Measurements from ENCODE around the gene PKIG.

The PKIG gene

DNA sequence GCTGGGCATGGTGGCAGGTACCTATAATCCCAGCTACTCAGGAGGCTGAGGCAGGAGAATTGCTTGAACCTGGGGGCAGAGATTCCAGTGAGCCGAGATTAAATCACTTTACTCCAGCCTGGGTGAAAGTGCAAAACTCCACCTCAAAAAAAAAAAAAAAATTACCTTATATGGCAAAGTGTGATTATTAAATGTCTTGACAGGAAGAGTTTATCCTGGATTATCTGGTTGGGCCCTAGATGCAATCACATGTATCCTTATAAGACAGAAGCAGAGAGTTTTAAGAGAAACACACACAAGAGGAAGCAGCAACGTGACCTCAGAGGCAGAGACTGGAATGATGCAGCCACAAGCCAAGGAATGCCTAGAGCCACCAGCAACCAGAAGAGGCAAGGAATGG, 58.1 kb downstream of the PKIG start:
- no peak overlapping the region for H3K27ac ChIP-seq (ENCODE audit: low read length)
- peaks cover 23% of the 10 kb centered on the region for H3K4me1 ChIP-seq (ENCODE audit: control insufficient read depth, insufficient read depth, low read length)
- H3K36me3 ChIP-seq (ENCODE audit: control insufficient read depth in 2 of 2, insufficient read depth in 2 of 2, low read length in 2 of 2), result no peaks in the 10 kb centered on the region
- no peaks in the 10 kb centered on the region for H3K27me3 ChIP-seq (ENCODE audit: control insufficient read depth in 1 of 2, insufficient read depth in 2 of 2, low read length in 2 of 2)
- no peak overlapping the region for H3K9ac ChIP-seq (ENCODE audit: low read length in 2 of 2)
- peaks cover 0 to 3% of the 10 kb centered on the region in 2 donors for H3K9me3 ChIP-seq (ENCODE audit: control insufficient read depth in 2 of 2, low read length in 2 of 2)
- no peak overlapping the region for H3K4me3 ChIP-seq (ENCODE audit: low read length in 2 of 2)

DNA sequence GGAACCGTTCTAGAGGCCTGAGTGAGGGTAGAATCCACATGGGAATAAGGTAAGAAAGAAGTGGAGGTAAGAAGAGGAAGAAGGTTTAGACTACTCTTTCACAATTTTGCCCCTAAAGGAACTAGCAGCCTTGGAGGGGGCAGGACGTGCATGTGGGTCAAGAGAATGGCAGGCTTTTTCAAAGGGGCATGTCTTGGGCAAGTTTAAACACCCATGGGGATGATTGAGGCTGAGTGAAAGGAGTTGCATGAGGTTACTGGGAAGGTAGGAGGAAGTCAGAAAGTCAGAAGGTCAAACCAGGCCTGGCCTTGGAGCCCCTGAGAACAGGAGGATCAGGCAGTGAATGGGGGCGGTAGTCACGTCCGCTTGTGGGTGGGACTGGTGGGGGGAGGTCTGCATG, 58.9 kb downstream of the PKIG start:
- Histone ChIP-seq H3K9ac (ENCODE audit: low read length in 2 of 2) (no peak overlapping the region), H3K27me3 (ENCODE audit: control insufficient read depth in 1 of 2, insufficient read depth in 2 of 2, low read length in 2 of 2) (no peaks in the 10 kb centered on the region), H3K4me3 (ENCODE audit: low read length in 2 of 2) (no peak overlapping the region), H3K4me1 (ENCODE audit: control insufficient read depth, insufficient read depth, low read length) (peaks cover 28% of the 10 kb centered on the region), H3K9me3 (ENCODE audit: control insufficient read depth in 2 of 2, low read length in 2 of 2) (peaks cover 0 to 3% of the 10 kb centered on the region in 2 donors), H3K36me3 (ENCODE audit: control insufficient read depth in 2 of 2, insufficient read depth in 2 of 2, low read length in 2 of 2) (no peaks in the 10 kb centered on the region), H3K27ac (ENCODE audit: low read length) (no peak overlapping the region)

DNA sequence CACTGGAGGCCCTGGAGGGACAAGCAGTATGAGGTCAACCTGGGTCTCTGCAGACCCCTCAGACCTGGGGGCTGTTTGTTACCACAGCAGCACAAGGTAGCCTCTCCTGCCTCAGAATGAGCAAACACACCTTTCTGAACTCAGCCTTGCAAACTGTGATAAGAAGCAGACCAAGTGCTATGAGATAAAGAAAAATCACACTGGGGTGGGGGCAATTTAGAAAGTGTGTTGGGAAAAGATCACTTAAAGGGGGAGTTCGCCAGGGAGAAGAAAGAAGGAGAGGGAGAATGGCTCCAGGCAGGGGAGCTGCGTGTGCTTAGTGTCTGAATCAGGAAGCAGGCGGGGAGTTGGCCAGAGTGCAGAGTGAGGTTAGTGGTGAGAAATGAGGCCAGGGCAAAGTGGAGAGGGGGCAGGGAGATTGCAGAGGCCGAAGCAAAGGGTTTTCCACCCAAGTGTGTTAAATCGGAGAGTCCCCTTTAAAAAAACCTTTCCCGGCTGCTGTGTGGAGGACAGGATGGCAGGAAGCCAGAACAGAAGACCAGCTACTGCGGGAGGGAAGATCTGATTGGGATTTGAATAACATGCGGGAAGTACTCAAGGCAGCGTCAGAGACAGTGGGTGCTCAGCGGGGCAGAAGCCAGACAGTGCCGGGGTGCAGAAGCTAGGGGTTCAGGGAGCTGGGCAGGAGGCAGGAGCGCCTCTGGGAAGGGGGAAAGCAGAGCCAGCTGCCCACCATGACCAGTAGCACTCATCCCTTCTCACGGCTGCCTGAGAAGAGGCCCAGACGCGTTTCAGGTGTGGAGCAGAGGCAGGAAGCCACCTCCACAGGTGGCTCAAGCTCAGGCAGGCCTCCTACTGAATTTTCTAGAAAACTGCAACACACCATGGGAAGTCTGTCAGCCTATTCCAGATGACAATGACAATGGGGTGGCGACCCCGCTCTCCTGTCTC, 60.1 kb downstream of the PKIG start:
- peak overlapping the region; percentile 46 to 51 for H3K9ac ChIP-seq (ENCODE audit: low read length in 2 of 2)
- no peaks in the 10 kb centered on the region for H3K27me3 ChIP-seq (ENCODE audit: control insufficient read depth in 1 of 2, insufficient read depth in 2 of 2, low read length in 2 of 2)
- peaks cover 32% of the 10 kb centered on the region for H3K4me1 ChIP-seq (ENCODE audit: control insufficient read depth, insufficient read depth, low read length)
- H3K36me3 ChIP-seq (ENCODE audit: control insufficient read depth in 2 of 2, insufficient read depth in 2 of 2, low read length in 2 of 2), result no peaks in the 10 kb centered on the region
- H3K4me3 ChIP-seq (ENCODE audit: low read length in 2 of 2), result peak overlapping the region; percentile 14 to 63
- H3K27ac ChIP-seq (ENCODE audit: low read length), result peak overlapping the region; percentile 46
- H3K9me3 ChIP-seq (ENCODE audit: control insufficient read depth in 2 of 2, low read length in 2 of 2), result peaks cover 0 to 3% of the 10 kb centered on the region in 2 donors

DNA sequence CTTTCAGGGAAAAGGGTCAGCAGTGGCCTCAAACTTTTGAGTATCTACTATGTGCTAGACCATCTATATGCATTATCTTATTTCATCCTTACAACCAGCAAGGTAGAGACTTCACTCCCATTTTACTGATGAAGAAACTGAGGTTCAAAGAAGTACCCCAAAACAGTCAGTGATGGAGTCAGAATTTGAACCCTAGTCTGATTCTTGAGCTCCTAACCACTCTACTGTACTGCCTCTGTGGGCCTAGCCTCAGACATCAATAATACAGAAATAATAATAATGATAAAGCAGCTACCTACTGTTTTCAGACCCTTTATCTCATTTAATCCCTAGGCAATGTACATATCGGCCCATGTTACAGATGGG, 60.8 kb downstream of the PKIG start:
- H3K9me3 ChIP-seq (ENCODE audit: control insufficient read depth in 2 of 2, low read length in 2 of 2), result peaks cover 0 to 3% of the 10 kb centered on the region in 2 donors
- H3K9ac ChIP-seq (ENCODE audit: low read length in 2 of 2), result peak overlapping the region; percentile 36 to 46
- peak overlapping the region in 1 of 2 donors; percentile 14 for H3K4me3 ChIP-seq (ENCODE audit: low read length in 2 of 2)
- peak overlapping the region; percentile 37 for H3K27ac ChIP-seq (ENCODE audit: low read length)
- H3K27me3 ChIP-seq (ENCODE audit: control insufficient read depth in 1 of 2, insufficient read depth in 2 of 2, low read length in 2 of 2), result no peaks in the 10 kb centered on the region
- peaks cover 32% of the 10 kb centered on the region for H3K4me1 ChIP-seq (ENCODE audit: control insufficient read depth, insufficient read depth, low read length)
- H3K36me3 ChIP-seq (ENCODE audit: control insufficient read depth in 2 of 2, insufficient read depth in 2 of 2, low read length in 2 of 2), result no peaks in the 10 kb centered on the region

DNA sequence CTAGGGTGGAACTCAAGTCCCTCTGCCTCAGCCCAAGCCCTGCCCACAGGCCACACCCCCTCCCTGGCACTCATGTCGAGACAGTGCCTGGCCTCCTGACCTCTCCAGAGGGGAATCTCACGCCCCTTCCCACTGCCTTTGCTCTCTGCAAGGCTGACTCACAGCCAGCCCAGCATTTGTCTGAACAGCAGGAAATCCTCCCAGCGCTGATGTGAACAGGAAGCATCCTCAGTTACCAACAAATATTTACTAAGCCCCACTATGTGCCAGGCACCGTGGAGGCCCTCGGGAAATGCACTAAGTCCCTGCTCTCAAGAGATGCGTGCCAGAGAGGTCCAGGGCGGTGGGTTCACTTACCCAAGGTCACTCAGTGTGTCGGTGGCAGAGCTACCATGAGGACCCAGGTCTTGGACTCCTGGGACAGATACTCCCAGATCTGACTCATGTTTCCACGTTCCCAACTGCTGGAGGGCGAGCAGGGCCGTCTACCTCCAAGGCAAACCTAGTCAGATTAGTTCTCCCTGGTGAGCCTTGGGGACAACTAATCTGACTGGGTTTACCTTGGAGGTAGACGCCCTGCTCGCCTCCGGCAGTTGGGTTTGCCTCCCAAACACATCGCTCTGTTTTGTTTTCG, 61.3 kb downstream of the PKIG start:
- Histone ChIP-seq H3K9me3 (ENCODE audit: control insufficient read depth in 2 of 2, low read length in 2 of 2) (peaks cover 0 to 3% of the 10 kb centered on the region in 2 donors), H3K4me3 (ENCODE audit: low read length in 2 of 2) (no peak overlapping the region), H3K27ac (ENCODE audit: low read length) (peak overlapping the region; percentile 37), H3K36me3 (ENCODE audit: control insufficient read depth in 2 of 2, insufficient read depth in 2 of 2, low read length in 2 of 2) (no peaks in the 10 kb centered on the region), H3K27me3 (ENCODE audit: control insufficient read depth in 1 of 2, insufficient read depth in 2 of 2, low read length in 2 of 2) (no peaks in the 10 kb centered on the region), H3K4me1 (ENCODE audit: control insufficient read depth, insufficient read depth, low read length) (peaks cover 32% of the 10 kb centered on the region), H3K9ac (ENCODE audit: low read length in 2 of 2) (no peak overlapping the region)

DNA sequence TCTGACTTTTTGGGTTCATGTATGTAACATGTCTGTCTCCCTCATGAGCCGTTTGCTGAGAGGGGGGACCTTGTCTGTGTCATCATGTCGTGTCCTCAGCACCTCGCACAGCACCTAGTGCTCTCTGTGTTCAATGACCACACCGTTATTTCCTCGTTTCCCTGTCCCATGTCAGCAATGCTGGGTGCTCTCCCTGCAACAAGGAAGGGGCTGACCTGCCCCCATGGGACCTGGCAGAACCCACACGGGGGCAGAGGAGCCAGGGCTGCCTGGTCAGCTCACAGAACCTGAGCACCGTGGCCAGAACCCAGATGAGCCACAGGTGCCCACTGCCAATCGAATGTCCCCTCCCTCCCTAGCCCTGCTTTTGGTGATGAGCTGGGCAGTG, 61.8 kb downstream of the PKIG start:
- Histone ChIP-seq H3K9ac (ENCODE audit: low read length in 2 of 2) (no peak overlapping the region), H3K27me3 (ENCODE audit: control insufficient read depth in 1 of 2, insufficient read depth in 2 of 2, low read length in 2 of 2) (no peaks in the 10 kb centered on the region), H3K9me3 (ENCODE audit: control insufficient read depth in 2 of 2, low read length in 2 of 2) (peaks cover 0 to 3% of the 10 kb centered on the region in 2 donors), H3K4me1 (ENCODE audit: control insufficient read depth, insufficient read depth, low read length) (peaks cover 32% of the 10 kb centered on the region), H3K4me3 (ENCODE audit: low read length in 2 of 2) (no peak overlapping the region), H3K27ac (ENCODE audit: low read length) (peak overlapping the region; percentile 18), H3K36me3 (ENCODE audit: control insufficient read depth in 2 of 2, insufficient read depth in 2 of 2, low read length in 2 of 2) (no peaks in the 10 kb centered on the region)

DNA sequence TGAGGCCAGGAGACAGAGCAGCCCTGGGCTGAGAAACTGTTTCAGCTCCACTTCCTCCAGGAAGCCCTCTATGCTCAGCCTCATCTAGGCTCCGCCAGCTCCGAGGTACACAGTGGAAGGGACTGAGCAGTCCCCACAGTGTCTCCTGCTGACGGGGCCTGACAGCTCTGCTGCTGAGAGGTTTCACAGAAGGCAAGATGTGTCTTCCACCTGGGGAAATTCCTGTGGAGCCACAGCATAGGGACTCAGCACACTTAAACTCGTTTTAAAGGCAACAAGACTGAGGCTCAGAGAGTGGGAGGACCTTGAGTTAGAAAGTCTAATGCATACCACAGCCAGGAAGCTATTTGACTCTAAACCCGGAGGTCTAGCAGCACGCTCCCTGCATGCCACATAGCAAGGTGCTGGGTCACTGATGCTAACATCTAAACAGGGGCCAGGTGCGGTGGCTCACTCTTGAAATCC, 62.3 kb downstream of the PKIG start:
- Histone ChIP-seq H3K9me3 (ENCODE audit: control insufficient read depth in 2 of 2, low read length in 2 of 2) (peaks cover 0 to 3% of the 10 kb centered on the region in 2 donors), H3K4me1 (ENCODE audit: control insufficient read depth, insufficient read depth, low read length) (peaks cover 35% of the 10 kb centered on the region), H3K9ac (ENCODE audit: low read length in 2 of 2) (no peak overlapping the region), H3K27ac (ENCODE audit: low read length) (peak overlapping the region; percentile 18), H3K27me3 (ENCODE audit: control insufficient read depth in 1 of 2, insufficient read depth in 2 of 2, low read length in 2 of 2) (no peaks in the 10 kb centered on the region), H3K36me3 (ENCODE audit: control insufficient read depth in 2 of 2, insufficient read depth in 2 of 2, low read length in 2 of 2) (no peaks in the 10 kb centered on the region), H3K4me3 (ENCODE audit: low read length in 2 of 2) (no peak overlapping the region)

DNA sequence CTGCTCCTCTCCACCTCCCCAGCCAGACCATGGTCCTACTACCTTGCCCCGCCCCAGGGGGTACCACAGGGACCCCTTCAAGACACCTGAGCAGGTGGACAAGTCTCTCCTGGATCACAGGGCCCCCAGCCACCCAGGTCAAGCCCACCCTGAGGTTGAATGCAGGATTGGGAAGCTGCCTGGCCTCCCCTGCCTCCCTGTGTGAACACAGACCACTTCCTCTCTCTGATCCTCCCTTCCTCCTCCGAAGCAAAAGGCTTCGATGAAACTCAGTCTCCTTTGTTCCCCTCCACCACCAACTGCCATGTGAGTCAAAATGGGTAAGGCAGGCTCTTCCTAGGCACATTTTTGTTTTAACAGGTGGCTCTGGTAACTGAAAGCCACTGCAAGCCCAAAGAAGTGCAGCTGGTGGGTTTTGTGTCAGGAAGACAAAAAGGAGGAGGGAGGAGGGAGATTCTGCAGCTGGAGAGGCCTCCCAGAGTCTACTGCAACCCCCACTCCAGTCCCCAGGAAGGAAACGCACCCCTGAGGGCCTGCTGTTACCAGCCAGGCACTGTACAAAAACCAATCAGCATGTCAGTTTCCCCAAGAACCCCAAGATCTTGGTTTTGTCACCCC, 63.8 kb downstream of the PKIG start:
- Histone ChIP-seq H3K27me3 (ENCODE audit: control insufficient read depth in 1 of 2, insufficient read depth in 2 of 2, low read length in 2 of 2) (no peaks in the 10 kb centered on the region), H3K27ac (ENCODE audit: low read length) (no peak overlapping the region), H3K9me3 (ENCODE audit: control insufficient read depth in 2 of 2, low read length in 2 of 2) (no peaks in the 10 kb centered on the region), H3K4me1 (ENCODE audit: control insufficient read depth, insufficient read depth, low read length) (peaks cover 40% of the 10 kb centered on the region), H3K36me3 (ENCODE audit: control insufficient read depth in 2 of 2, insufficient read depth in 2 of 2, low read length in 2 of 2) (no peaks in the 10 kb centered on the region), H3K9ac (ENCODE audit: low read length in 2 of 2) (no peak overlapping the region), H3K4me3 (ENCODE audit: low read length in 2 of 2) (no peak overlapping the region)

DNA sequence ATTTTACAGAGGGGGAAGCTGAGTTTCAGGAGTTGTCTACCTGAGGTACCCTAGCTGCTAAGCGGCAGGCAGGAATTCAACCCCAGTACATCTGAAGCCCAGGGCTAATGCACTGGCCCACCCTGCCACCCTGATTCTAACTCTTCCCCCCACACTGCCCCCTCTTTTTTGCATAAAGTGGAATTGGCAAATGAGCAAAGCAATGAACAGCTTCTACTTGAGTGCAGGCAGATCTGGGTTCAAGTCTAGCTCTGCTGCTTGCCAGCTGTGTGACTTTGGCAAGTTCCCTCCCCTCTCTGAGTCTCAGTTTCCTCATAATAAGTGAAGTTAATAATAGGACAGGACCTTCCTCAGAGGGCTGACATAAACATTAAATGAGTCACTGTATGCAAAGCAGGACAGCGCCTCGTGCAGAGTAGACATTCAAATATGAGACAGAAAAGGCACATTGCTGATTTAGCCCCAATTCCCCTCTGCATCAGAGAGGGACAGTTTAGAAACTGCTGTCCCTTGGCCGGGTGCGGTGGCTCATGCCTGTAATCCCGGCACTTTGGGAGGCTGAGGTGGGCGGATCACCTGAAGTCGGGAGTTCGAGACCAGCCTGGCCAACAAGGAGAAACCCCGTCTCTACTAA, 64.4 kb downstream of the PKIG start:
- H3K4me3 ChIP-seq (ENCODE audit: low read length in 2 of 2), result no peak overlapping the region
- peaks cover 44% of the 10 kb centered on the region for H3K4me1 ChIP-seq (ENCODE audit: control insufficient read depth, insufficient read depth, low read length)

DNA sequence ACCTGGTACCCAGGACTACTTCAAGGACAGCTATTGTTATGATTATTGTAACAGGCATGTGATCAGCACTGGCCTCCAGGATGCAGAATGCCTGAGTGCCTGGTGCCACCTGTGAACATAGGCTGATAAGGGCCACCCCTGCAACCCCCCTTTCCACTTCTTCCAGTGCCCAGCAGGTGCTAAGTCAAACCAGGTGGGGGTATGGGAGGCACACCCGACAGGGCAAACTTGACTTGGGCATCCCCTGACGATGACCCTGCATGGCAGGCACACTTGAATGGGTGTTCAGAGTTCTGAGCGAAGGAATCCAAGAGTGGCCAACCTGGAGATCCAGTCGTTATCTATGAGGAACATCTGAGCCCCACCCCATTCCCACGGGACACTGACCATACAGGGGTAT, 65.7 kb downstream of the PKIG start:
- no peaks in the 10 kb centered on the region for H3K9me3 ChIP-seq (ENCODE audit: control insufficient read depth in 2 of 2, low read length in 2 of 2)
- no peak overlapping the region for H3K9ac ChIP-seq (ENCODE audit: low read length in 2 of 2)
- H3K4me1 ChIP-seq (ENCODE audit: control insufficient read depth, insufficient read depth, low read length), result peaks cover 35% of the 10 kb centered on the region
- H3K36me3 ChIP-seq (ENCODE audit: control insufficient read depth in 2 of 2, insufficient read depth in 2 of 2, low read length in 2 of 2), result no peaks in the 10 kb centered on the region
- no peak overlapping the region for H3K27ac ChIP-seq (ENCODE audit: low read length)
- no peak overlapping the region for H3K4me3 ChIP-seq (ENCODE audit: low read length in 2 of 2)
- no peaks in the 10 kb centered on the region for H3K27me3 ChIP-seq (ENCODE audit: control insufficient read depth in 1 of 2, insufficient read depth in 2 of 2, low read length in 2 of 2)

More for the DNA sequence above, 64.4 kb downstream of the PKIG start:
- Histone ChIP-seq H3K27ac (ENCODE audit: low read length) (no peak overlapping the region), H3K27me3 (ENCODE audit: control insufficient read depth in 1 of 2, insufficient read depth in 2 of 2, low read length in 2 of 2) (no peaks in the 10 kb centered on the region), H3K9ac (ENCODE audit: low read length in 2 of 2) (no peak overlapping the region), H3K36me3 (ENCODE audit: control insufficient read depth in 2 of 2, insufficient read depth in 2 of 2, low read length in 2 of 2) (no peaks in the 10 kb centered on the region), H3K9me3 (ENCODE audit: control insufficient read depth in 2 of 2, low read length in 2 of 2) (no peaks in the 10 kb centered on the region)
